GM21515 (cell line): ENCODE results near the gene CCDC186.

ENCODE experiments used
- ATAC-seq: cut with Tn5 transposase; IDR thresholded peaks from one replicate; pipeline ENCODE4 v1.9.1; 2021; ENCODE audit not compliant: unreplicated experiment

Gene CCDC186

DNA sequence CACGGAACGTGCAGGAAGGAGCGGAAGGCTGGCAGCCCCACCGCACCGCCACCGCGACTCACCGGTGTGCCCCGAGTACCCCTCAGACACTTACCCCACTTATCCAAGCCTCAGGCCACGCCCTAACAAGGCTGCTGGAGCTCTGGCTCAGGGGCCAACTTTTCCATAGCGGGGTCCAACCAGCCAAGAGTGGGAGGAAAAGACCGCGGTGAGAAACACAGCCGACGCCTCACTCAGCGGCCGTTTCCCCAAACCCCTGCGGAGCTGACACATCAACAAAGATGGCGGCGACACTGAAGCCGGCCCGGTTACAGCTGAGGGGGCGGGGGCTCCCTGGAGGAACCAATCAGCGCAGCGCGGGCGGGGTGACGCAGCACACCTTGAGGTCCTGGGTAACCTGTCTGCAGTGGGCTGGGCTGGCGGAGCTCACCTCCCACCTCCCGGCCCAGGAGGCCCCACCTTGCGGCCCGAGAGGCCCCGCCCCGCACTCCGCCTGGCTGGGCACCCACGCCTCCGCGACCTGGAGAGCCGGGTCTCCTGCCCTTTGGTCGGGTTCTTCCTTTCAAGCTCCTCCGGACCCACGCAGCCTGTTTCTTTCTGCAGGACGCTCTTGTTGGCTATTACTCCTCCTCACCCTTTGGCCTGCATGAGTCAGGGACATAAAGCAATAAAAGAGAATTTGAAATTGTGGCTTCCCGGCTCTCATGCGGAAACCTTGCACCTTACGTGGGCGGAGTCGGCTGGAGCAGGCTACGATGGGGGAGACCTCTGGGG is at the start of gene CCDC186:
TSS of gene CCDC186 (minus strand) at position 283 of the 774 bp plus-strand sequence. CDS start 10,935 bp downstream, outside the sequence.
- ATAC-seq = peak; percentile 99

DNA sequence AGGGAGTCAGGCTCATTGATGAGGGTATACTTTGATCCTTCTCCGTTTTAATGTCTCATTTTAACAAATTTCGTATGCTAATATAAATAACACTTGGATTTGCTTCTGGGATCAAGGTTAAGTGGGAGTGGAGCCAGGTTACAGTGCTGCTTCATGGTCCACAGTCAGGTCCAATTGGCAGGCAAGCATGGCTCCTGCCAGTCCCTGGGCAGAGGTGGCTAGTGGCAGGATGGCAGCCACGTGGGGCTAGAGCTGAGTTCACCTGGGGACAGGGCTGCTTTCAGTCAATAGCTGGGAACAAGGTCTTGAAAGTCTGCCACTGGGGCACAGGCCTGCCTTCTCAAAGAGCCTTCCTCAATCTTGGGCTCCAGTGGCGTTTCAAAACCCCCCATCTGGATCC is 49.1 kb upstream of the CCDC186 start:
- no peak for ATAC-seq

DNA sequence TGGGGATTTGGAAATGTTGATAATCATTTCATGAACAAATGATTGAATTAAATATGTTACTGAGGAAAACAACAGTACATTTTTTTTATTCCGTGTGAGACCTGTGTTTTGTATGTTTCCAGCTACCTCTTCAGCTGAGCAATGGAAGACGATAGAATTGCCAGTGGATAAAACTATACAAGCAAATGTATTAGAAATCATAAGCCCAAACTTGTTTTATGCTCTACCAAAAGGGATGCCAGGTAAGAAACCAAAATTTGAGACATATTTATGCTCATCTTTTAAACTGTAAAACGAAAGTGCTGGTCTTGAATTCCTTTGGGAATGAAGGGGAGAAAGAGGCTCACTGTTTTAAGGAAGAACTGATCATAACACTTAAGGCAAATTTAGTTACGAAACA is 47.2 kb upstream of the CCDC186 start:
- ATAC-seq = no peak

DNA sequence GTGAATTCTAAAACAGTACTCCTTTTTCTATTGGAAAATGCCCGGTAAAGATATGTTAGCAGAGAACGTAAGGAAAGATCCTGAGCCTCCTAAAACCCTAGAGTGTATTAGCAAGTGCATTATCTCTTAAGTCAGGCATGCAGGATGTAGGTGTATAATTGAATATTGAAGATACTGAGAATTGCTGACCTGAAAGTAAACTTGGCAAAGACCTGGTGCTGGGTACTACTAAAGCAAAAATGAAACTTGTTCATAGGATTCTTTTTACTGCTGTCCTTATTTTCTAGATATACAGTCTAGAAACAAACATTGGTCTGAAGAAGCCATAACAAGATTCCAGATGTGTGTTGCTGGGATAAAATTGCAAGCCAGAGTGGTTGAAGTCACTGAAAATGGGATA is 46.3 kb upstream of the CCDC186 start:
- no peak for ATAC-seq

DNA sequence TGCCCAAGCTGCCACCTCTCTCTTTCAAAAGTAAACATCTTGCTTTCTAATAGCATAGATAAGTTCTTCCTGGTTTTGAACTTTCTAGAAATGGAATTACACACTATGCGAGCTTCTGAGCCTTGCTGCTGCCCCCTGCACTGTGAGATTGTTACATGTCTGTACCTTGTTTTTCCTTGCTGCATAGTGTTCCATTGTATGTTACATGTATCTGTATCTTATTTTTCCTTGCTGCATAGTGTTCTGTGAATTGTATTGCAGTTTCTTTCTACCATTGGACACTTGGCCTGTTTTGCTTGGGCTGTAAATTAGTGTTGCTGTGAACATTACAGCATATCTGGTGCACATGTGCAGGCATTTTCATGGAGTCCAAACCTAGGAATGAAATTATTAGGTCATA is 41.0 kb upstream of the CCDC186 start:
- no peak for ATAC-seq

DNA sequence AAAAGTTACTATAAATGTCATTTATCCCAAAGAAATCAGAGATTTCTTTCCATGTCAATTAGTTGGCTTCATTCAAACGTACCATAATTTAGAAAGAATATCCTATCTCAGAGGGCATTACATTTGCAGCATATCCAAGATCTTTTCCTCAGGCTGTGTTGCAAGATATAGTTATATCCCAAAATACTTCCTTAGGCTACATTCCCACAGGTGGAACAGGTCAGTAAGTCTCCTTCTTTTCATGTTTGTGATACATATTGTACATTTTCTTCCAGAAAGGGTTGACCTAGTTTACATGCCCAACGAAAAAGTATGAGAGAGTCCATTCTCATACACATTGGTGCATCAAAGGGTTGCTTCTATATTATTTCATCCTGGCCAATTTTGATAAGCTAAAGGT is 38.1 kb upstream of the CCDC186 start:
- no peak for ATAC-seq

DNA sequence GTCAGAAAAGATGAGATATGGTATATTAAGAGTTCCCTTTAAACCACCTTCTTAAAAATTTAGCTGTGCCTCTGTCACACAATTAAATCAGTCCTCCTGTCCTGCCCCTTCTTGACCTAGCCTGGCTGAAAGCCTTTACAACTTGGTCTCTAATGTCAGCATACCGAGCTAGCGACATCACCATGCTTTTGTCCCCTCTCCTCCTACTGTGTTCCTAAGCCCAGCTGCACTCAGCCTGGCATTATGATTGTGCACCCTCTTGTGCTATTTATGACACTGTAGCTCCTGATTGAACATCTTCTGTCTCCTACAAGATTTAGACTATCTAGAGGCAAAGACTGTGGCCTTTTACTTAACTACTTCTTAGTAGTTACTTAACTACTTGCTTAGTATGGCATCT is 34.3 kb upstream of the CCDC186 start:
- no peak for ATAC-seq

DNA sequence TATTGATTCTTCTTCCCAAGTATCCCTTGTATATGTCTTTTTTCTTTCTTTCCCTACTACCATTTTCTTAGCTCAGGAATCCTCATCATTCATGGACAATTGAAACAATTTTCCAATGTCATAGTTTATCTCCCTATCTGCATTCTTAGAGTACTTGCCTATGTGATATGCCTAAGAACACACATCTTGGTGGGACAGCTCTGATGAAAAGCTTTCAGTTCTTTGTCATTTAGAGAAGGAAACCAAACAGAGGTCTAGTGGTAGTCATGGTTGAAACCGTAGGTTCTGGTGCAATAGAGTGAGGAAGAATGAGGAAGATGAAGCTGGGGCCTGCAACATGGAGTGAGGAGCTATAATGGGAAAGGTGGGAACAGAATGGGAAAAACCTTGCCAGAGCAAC is 33.3 kb upstream of the CCDC186 start:
- ATAC-seq = no peak

DNA sequence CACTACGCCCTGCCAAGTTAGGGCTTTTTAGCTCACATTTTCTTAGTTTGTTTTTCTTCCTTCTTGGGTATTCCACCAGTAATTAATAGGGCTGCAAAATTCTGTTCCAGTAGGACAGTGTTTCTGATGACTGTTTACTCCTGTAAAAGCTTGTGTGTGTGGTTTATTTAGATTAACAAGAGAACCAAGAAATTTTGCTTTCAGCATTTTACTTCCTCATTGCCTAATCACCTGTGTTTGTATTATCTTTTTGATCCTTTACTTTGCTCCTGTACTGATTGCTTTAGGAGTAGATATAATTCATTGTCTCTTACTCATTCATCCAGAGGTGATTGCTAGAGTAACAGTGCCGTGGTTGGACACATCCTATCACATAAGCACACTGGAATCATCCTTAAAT is 32.9 kb upstream of the CCDC186 start:
- no peak for ATAC-seq

DNA sequence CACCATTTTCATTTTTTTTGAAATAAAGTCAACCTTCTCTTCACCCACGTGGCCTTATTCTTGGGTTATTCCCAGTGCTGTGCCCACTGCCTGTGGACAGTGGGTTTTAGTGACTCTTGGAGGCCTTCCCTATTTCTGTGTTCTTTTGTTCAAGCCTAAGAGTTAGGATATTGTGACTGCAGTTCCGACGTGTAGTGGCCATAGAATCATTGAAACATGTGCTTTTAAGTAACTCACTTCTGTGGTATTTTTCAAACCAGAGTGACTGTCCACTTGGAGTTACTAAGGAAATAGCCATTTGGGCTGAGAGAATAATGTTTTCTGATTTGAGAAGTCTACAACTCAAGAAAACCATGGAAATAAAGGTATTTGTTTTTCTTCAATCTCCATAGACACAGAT is 28.8 kb upstream of the CCDC186 start:
- no peak for ATAC-seq

DNA sequence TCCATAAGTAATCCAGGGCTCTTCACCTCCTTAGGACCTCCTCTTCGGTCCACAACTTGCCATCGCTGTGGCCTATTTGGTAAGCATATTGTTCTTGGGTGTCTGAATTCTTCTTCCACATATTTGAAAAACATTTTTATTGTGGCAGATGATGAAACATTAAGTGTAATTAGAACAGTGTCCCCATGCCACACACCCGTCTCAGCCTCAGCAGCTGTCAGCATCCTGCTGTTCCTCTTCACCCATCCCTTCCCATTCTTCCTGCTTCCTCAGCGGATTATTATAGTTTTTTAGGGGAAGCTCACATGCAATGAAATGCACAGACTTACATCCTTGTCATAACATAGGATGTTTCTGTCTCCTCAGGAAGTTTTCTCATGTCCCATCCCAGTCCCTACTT is 25.2 kb upstream of the CCDC186 start:
- no peak for ATAC-seq

DNA sequence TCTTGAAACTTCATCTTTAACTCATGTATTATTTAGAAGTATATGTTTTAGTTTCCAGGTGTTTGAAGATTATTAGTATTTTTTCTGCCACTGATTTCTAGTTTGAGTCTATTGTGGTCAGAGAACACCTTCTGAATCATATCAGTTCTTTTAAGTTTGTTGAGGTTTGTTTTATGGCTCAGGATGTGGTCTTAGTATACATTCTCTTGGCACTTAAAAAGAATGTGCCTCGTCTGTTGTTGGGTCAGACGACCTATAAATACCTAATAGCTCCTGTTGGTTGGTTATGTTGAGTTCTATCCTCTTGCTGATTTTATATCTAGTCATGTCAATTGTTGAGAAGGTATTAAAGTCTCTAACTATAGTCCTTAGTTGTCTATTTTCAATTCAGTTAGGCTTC is 21.1 kb upstream of the CCDC186 start:
- ATAC-seq = peak; percentile 80

DNA sequence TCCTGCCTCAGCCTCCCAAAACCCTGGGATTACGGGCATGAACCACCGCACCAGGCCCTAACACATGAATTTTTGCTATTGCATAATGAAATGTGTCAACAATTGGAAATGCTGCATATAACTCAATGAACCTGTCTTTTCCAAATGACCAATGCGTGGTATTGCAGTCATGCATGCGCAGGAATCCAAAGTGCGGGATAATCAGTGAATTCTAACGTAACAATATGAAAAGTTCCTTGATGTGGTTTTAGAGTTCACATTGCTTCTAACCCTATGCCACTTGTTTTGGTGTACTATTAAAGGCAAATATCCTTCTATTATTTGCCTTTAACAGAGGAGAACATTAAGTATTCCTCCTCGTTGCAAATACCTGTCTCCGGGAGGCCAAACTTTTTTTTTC is 15.7 kb upstream of the CCDC186 start:
- ATAC-seq = no peak

DNA sequence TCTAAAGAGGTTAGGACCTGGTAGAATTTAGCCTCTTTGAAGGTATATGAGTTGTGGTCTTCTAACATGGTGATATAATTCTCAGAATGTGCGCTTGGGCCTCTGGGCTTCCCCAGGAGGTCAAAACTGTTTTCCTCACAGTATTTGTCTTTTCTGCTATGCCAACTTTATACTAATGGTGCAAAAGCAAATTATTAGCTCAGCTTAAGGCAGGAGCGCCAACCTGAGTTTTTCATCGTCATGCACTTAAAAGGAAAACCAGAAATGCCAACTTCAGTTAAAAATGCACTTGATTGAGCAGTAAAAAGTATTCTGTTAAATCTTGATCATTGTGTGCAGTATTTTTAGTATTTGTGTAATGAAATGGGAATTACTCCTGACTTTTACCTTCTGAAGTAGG is 14.9 kb upstream of the CCDC186 start:
- ATAC-seq = no peak

DNA sequence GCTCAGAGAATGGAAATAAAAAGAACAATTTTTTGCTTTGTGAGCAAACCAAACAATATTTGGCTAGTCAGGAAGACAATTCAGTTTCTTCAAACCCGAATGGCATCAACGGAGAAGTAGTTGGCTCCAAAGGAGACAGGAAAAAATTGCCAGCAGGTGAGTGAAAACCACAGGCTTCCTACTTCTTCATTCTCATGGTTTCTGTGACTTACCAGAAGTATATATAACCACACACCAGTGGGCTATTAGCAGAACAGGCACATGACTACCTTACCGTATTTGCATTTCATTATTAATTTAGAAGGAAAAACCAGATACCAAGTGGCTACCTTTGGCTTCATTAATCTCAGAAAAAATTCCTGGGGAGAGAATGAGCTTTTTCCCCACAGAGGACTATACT is 14.0 kb upstream of the CCDC186 start:
- ATAC-seq = no peak

DNA sequence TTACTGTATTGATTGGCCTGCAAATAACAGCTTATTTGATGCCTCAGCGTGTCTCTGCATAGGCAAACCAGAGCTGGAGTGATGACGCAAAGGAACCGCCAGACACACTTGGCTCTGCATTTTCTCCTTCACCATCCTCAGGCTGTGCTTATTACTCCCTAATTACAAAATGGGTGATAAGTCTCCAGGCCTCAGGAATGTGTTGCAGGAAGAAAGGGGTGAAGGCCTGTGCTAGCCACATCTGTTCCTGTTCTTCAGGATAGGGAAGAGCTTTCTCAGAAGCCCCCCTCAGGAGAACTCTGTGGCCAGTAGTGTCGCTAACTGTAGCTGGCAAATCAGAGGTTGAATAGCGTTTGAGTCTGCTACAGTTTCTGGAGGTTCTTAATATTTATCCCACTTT is 10.3 kb upstream of the CCDC186 start:
- no peak for ATAC-seq

DNA sequence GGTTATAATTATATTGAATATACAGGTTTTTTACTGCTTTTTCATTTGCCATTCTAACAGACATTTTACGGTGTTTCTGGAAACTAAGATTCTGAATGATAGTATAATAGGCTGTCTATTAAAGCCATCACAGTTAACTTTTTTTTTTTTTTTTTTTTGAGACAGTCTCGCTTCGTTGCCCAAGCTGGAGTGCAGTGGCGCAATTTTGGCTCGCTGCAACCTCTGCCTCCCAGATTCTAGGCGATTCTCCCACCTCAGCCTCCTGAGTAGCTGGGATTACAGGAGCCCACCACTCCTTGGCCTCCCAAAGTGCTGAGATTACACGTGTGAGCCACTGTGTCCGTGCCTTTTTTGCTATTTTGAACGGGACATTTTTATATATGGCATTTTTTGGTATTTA is 9.6 kb upstream of the CCDC186 start:
- no peak for ATAC-seq

DNA sequence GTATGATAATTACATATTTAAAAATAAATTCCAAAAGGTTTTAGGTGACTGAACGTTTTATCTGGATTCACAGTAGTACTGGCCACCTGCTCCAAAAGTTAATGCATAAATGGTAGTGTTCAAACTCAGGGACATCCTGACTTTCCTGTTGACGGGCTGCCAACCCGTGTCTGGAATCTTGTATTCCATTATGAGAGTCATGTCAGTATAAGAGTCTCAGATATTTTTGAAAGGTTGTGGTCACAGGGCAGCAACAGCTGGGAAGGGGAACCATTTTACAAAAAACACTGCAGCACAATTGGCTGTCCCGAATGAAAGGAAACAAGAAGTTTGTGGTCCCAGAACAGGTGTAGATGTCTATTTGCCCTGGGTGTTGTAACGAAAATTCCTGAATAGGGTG is 8.0 kb upstream of the CCDC186 start:
- no peak for ATAC-seq

DNA sequence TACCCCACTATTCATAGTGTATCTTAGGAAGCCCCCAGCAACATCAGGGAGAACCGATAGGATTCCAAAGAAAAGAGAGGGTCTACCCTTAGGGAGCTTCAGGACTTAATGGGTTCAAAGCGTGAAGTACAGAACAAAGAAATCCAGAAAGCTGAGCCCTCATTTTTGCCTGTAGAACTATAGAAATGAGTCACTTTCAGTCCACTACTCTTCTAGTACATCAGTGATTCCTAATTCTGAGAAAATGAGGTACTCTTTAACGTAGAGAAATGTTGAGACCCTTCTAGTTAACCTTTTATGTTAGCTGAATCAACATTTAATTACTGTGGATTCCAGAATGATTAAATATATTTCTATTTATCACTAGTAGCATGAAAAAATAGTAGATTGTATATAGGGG is 6.9 kb upstream of the CCDC186 start:
- no peak for ATAC-seq

DNA sequence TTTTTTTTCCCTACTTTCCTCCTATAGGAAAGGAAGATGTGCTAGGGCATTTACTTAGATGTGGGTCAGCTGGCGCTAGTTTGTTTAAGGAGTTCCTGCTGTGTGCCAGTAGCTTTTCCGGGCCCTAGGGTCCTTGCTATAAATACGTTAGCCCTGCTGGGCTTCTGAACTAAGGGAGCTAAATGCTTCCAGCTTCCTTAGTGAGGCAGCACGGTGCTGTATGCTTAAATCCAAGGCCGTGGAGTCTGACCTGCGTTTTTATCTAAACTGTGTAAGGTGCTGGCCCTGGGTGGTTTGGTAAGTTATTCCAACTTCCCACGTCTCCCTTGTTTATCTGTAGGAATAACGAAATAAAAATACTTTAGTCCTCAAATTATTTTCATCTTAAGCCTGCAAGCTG is 5.7 kb upstream of the CCDC186 start:
- ATAC-seq = no peak

DNA sequence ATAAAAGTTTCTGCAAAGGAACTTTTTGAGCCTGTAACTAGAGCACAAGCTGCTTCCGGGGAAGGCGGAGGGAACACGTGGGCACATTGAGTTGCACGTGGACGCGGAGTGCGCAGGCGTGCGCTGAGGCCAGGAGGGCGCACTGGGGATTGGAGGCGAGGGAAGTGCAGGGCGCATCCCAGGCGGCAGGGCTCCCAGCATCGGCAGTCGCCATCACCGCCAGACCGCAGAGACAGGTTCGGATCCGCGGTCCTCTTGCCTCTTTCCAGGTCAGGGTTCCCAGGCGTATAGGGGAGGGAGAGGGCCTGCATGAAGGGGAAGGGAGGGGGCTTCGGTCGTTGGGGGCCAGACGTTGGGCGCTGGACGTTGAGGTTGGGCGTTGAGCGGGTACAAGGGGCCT is 5.1 kb upstream of the CCDC186 start, which contains the start of gene TDRD1:
TSS of gene TDRD1 (plus strand) at position 206 of the 400 bp plus-strand sequence. CDS start 8,479 bp downstream, outside the sequence.
- ATAC-seq = no peak

DNA sequence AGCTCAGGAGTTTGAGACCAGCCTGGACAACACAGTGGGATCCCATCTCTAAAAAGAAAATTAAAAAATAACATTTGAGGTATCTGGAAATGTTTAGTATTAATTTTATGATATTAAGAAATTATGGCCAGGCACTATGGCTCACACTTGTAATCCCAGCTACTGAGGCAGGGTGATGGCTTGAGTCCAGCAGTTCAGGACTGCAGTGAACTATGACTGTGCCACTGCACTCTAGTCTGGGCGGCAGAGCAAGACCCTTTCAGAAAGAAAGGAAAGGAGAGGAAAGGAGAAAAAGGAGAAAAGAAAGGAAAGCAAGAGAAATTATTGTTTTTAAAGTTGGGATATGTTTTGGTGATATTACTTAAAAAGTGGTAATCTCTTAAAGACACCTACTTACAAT is 2.5 kb upstream of the CCDC186 start:
- ATAC-seq = no peak

DNA sequence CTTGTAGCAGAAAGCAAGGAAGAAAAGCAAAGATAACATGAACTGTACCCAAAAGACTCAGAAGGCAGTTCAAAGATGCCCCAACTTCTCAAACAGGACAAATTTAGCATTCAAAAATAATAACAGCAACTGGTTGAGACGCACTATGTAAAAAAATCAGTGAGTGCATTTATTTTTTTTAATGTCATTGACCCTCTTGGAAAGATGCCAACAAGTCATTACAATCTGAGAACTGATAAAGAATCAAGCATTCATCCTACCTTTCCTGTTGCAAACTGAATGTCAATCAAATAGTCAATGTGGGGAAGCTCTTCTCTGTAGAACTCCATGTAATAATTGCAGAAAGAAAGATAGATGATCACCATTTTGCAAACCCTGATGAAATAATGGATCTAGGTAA is 1.7 kb upstream of the CCDC186 start:
- ATAC-seq = no peak
